ENCODE measurements around the gene SMARCAD1.

Gene SMARCAD1

GRCh38 chr4:94226763-94227162, 19.1 kb downstream of the SMARCAD1 start:
- H3K9ac ChIP-seq (ENCODE audit: low read depth, low read length) = no peak overlapping the region
- H3K4me3 ChIP-seq (ENCODE audit: low read depth, low read length) = no peak overlapping the region
- H3K27ac ChIP-seq (ENCODE audit: low read depth, low read length) = no peak overlapping the region
- H3K36me3 ChIP-seq (ENCODE audit: control insufficient read depth, insufficient read depth, low read length) = peaks cover 69% of the 10 kb centered on the region
- H3K9me3 ChIP-seq (ENCODE audit: control insufficient read depth, insufficient read depth, low read length) = no peaks in the 10 kb centered on the region
- H3K27me3 ChIP-seq (ENCODE audit: control insufficient read depth, insufficient read depth, low read length) = no peaks in the 10 kb centered on the region
- no peaks in the 10 kb centered on the region for H3K4me1 ChIP-seq (ENCODE audit: control insufficient read depth, insufficient read depth, low read length)

- Histone ChIP-seq H3K36me3 (ENCODE audit: control insufficient read depth, insufficient read depth, low read length) (peaks cover 79% of the 10 kb centered on the region), H3K27me3 (ENCODE audit: control insufficient read depth, insufficient read depth, low read length) (no peaks in the 10 kb centered on the region)
Measured at GRCh38 chr4:94228493-94229216, 21.0 kb downstream of the SMARCAD1 start.

GRCh38 chr4:94232519-94232918, 24.9 kb downstream of the SMARCAD1 start:
- Histone ChIP-seq H3K9me3 (ENCODE audit: control insufficient read depth, insufficient read depth, low read length) (no peaks in the 10 kb centered on the region), H3K4me1 (ENCODE audit: control insufficient read depth, insufficient read depth, low read length) (no peaks in the 10 kb centered on the region), H3K27me3 (ENCODE audit: control insufficient read depth, insufficient read depth, low read length) (no peaks in the 10 kb centered on the region), H3K27ac (ENCODE audit: low read depth, low read length) (no peak overlapping the region), H3K9ac (ENCODE audit: low read depth, low read length) (no peak overlapping the region), H3K36me3 (ENCODE audit: control insufficient read depth, insufficient read depth, low read length) (peaks cover 95% of the 10 kb centered on the region), H3K4me3 (ENCODE audit: low read depth, low read length) (no peak overlapping the region)

More at GRCh38 chr4:94228493-94229216, 21.0 kb downstream of the SMARCAD1 start:
- no peaks in the 10 kb centered on the region for H3K4me1 ChIP-seq (ENCODE audit: control insufficient read depth, insufficient read depth, low read length)
- H3K27ac ChIP-seq (ENCODE audit: low read depth, low read length) = no peak overlapping the region
- no peaks in the 10 kb centered on the region for H3K9me3 ChIP-seq (ENCODE audit: control insufficient read depth, insufficient read depth, low read length)
- no peak overlapping the region for H3K4me3 ChIP-seq (ENCODE audit: low read depth, low read length)
- no peak overlapping the region for H3K9ac ChIP-seq (ENCODE audit: low read depth, low read length)

- peaks cover 97% of the 10 kb centered on the region for H3K36me3 ChIP-seq (ENCODE audit: control insufficient read depth, insufficient read depth, low read length)
Measured at GRCh38 chr4:94235825-94236224, 28.2 kb downstream of the SMARCAD1 start.

GRCh38 chr4:94237271-94237670, 29.6 kb downstream of the SMARCAD1 start:
- Histone ChIP-seq H3K4me3 (ENCODE audit: low read depth, low read length) (no peak overlapping the region), H3K4me1 (ENCODE audit: control insufficient read depth, insufficient read depth, low read length) (no peaks in the 10 kb centered on the region), H3K27me3 (ENCODE audit: control insufficient read depth, insufficient read depth, low read length) (no peaks in the 10 kb centered on the region), H3K36me3 (ENCODE audit: control insufficient read depth, insufficient read depth, low read length) (peaks cover 98% of the 10 kb centered on the region), H3K27ac (ENCODE audit: low read depth, low read length) (no peak overlapping the region), H3K9ac (ENCODE audit: low read depth, low read length) (no peak overlapping the region), H3K9me3 (ENCODE audit: control insufficient read depth, insufficient read depth, low read length) (no peaks in the 10 kb centered on the region)

More at GRCh38 chr4:94235825-94236224, 28.2 kb downstream of the SMARCAD1 start:
- Histone ChIP-seq H3K4me1 (ENCODE audit: control insufficient read depth, insufficient read depth, low read length) (no peaks in the 10 kb centered on the region), H3K9ac (ENCODE audit: low read depth, low read length) (no peak overlapping the region), H3K27ac (ENCODE audit: low read depth, low read length) (no peak overlapping the region), H3K9me3 (ENCODE audit: control insufficient read depth, insufficient read depth, low read length) (no peaks in the 10 kb centered on the region), H3K4me3 (ENCODE audit: low read depth, low read length) (no peak overlapping the region), H3K27me3 (ENCODE audit: control insufficient read depth, insufficient read depth, low read length) (no peaks in the 10 kb centered on the region)

GRCh38 chr4:94238160-94238559, 30.5 kb downstream of the SMARCAD1 start:
- Histone ChIP-seq H3K4me1 (ENCODE audit: control insufficient read depth, insufficient read depth, low read length) (no peaks in the 10 kb centered on the region), H3K9me3 (ENCODE audit: control insufficient read depth, insufficient read depth, low read length) (no peaks in the 10 kb centered on the region), H3K4me3 (ENCODE audit: low read depth, low read length) (no peak overlapping the region), H3K27me3 (ENCODE audit: control insufficient read depth, insufficient read depth, low read length) (no peaks in the 10 kb centered on the region), H3K27ac (ENCODE audit: low read depth, low read length) (no peak overlapping the region), H3K36me3 (ENCODE audit: control insufficient read depth, insufficient read depth, low read length) (peaks cover 99% of the 10 kb centered on the region), H3K9ac (ENCODE audit: low read depth, low read length) (no peak overlapping the region)

GRCh38 chr4:94240384-94240783, 32.7 kb downstream of the SMARCAD1 start:
- Histone ChIP-seq H3K27ac (ENCODE audit: low read depth, low read length) (no peak overlapping the region), H3K9ac (ENCODE audit: low read depth, low read length) (no peak overlapping the region), H3K9me3 (ENCODE audit: control insufficient read depth, insufficient read depth, low read length) (no peaks in the 10 kb centered on the region), H3K36me3 (ENCODE audit: control insufficient read depth, insufficient read depth, low read length) (peaks cover 99% of the 10 kb centered on the region), H3K4me1 (ENCODE audit: control insufficient read depth, insufficient read depth, low read length) (no peaks in the 10 kb centered on the region), H3K27me3 (ENCODE audit: control insufficient read depth, insufficient read depth, low read length) (no peaks in the 10 kb centered on the region), H3K4me3 (ENCODE audit: low read depth, low read length) (no peak overlapping the region)

GRCh38 chr4:94244087-94244828, 36.6 kb downstream of the SMARCAD1 start:
- no peaks in the 10 kb centered on the region for H3K4me1 ChIP-seq (ENCODE audit: control insufficient read depth, insufficient read depth, low read length)
- H3K27ac ChIP-seq (ENCODE audit: low read depth, low read length) = no peak overlapping the region
- H3K9me3 ChIP-seq (ENCODE audit: control insufficient read depth, insufficient read depth, low read length) = no peaks in the 10 kb centered on the region
- H3K36me3 ChIP-seq (ENCODE audit: control insufficient read depth, insufficient read depth, low read length) = peaks cover 90% of the 10 kb centered on the region
- H3K4me3 ChIP-seq (ENCODE audit: low read depth, low read length) = no peak overlapping the region
- H3K9ac ChIP-seq (ENCODE audit: low read depth, low read length) = no peak overlapping the region
- no peaks in the 10 kb centered on the region for H3K27me3 ChIP-seq (ENCODE audit: control insufficient read depth, insufficient read depth, low read length)

- H3K36me3 ChIP-seq (ENCODE audit: control insufficient read depth, insufficient read depth, low read length) = peaks cover 90% of the 10 kb centered on the region
- H3K4me3 ChIP-seq (ENCODE audit: low read depth, low read length) = no peak overlapping the region
- H3K9ac ChIP-seq (ENCODE audit: low read depth, low read length) = no peak overlapping the region
- H3K9me3 ChIP-seq (ENCODE audit: control insufficient read depth, insufficient read depth, low read length) = no peaks in the 10 kb centered on the region
- H3K4me1 ChIP-seq (ENCODE audit: control insufficient read depth, insufficient read depth, low read length) = no peaks in the 10 kb centered on the region
- no peak overlapping the region for H3K27ac ChIP-seq (ENCODE audit: low read depth, low read length)
- no peaks in the 10 kb centered on the region for H3K27me3 ChIP-seq (ENCODE audit: control insufficient read depth, insufficient read depth, low read length)
Measured at GRCh38 chr4:94244829-94245185, 37.1 kb downstream of the SMARCAD1 start.

- H3K4me1 ChIP-seq (ENCODE audit: control insufficient read depth, insufficient read depth, low read length) = no peaks in the 10 kb centered on the region
- H3K9me3 ChIP-seq (ENCODE audit: control insufficient read depth, insufficient read depth, low read length) = no peaks in the 10 kb centered on the region
- H3K4me3 ChIP-seq (ENCODE audit: low read depth, low read length) = no peak overlapping the region
- H3K27me3 ChIP-seq (ENCODE audit: control insufficient read depth, insufficient read depth, low read length) = no peaks in the 10 kb centered on the region
- H3K36me3 ChIP-seq (ENCODE audit: control insufficient read depth, insufficient read depth, low read length) = peaks cover 87% of the 10 kb centered on the region
- H3K9ac ChIP-seq (ENCODE audit: low read depth, low read length) = no peak overlapping the region
- H3K27ac ChIP-seq (ENCODE audit: low read depth, low read length) = no peak overlapping the region
Measured at GRCh38 chr4:94251094-94251493, 43.4 kb downstream of the SMARCAD1 start.

GRCh38 chr4:94253036-94253435, 45.4 kb downstream of the SMARCAD1 start:
- Histone ChIP-seq H3K4me3 (ENCODE audit: low read depth, low read length) (no peak overlapping the region), H3K9me3 (ENCODE audit: control insufficient read depth, insufficient read depth, low read length) (no peaks in the 10 kb centered on the region), H3K9ac (ENCODE audit: low read depth, low read length) (no peak overlapping the region), H3K36me3 (ENCODE audit: control insufficient read depth, insufficient read depth, low read length) (peaks cover 83% of the 10 kb centered on the region), H3K27me3 (ENCODE audit: control insufficient read depth, insufficient read depth, low read length) (no peaks in the 10 kb centered on the region), H3K27ac (ENCODE audit: low read depth, low read length) (no peak overlapping the region), H3K4me1 (ENCODE audit: control insufficient read depth, insufficient read depth, low read length) (no peaks in the 10 kb centered on the region)
